Gastroesophageal sphincter (tissue), 3 donors: ENCODE measurements around the gene LRRC3C.

ENCODE experiments used
- POLR2A ChIP-seq, 2 donors: fragments of 450-650 bp; IDR thresholded peaks; one replicate each; pipeline ENCODE4 v1.6.1; 2017; ENCODE audit warnings: antibody characterized with exemption in 2 of 2, mild to moderate bottlenecking in 2 of 2, moderate library complexity in 1 of 2
- TF ChIP-seq, protein P1 (sequence below), 4 experiments: fragments of 200-600 bp in 2 of 4; fragments of 450-650 bp in 2 of 4; sonication (generic) in 1 of 4; IDR thresholded peaks; one replicate each; pipeline ENCODE4 v1.5.1; 2017 to 2019; ENCODE audit warnings: antibody characterized with exemption in 4 of 4, mild to moderate bottlenecking in 2 of 4, moderate library complexity in 2 of 4

DNA sequence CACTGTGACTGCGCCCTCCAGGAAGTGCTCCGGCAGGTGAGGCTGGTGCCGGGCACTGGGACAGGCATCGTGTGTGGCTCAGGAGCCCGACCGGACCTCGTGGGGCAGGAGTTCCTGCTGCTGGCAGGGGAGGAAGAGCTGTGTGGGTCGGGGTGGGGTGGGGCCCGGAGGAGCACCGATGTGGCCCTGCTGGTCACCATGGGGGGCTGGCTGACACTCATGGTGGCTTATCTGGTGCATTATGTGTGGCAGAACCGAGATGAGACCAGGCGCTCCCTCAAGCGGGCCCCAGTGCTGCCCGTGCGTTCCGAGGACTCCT is 16.8 kb downstream of the LRRC3C start:
- TF ChIP-seq, protein P1, sequence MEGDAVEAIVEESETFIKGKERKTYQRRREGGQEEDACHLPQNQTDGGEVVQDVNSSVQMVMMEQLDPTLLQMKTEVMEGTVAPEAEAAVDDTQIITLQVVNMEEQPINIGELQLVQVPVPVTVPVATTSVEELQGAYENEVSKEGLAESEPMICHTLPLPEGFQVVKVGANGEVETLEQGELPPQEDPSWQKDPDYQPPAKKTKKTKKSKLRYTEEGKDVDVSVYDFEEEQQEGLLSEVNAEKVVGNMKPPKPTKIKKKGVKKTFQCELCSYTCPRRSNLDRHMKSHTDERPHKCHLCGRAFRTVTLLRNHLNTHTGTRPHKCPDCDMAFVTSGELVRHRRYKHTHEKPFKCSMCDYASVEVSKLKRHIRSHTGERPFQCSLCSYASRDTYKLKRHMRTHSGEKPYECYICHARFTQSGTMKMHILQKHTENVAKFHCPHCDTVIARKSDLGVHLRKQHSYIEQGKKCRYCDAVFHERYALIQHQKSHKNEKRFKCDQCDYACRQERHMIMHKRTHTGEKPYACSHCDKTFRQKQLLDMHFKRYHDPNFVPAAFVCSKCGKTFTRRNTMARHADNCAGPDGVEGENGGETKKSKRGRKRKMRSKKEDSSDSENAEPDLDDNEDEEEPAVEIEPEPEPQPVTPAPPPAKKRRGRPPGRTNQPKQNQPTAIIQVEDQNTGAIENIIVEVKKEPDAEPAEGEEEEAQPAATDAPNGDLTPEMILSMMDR (IDR thresholded peaks at IDR 0.05), result no peak
- no peak for TF ChIP-seq POLR2A (IDR thresholded peaks at IDR 0.05)
